Smooth muscle cell (in vitro differentiated cells): Measurements from ENCODE around the gene PEX7. TPM values are rescaled to one million over a fixed set of nuclear protein-coding genes. Genes with fewer than 3 reads are reported as not detected.

Source experiments
- DNase-seq: peaks from one replicate; lab custom pipeline; 2025; ENCODE audit not compliant: unreplicated experiment; lab: John Stamatoyannopoulos, UW
- H2AFZ ChIP-seq: fragments of 200-600 bp; sonication (generic); 2 replicates; pipeline ENCODE4 v1.6.0; 2016; ENCODE audit warnings: antibody characterized with exemption, low read depth, mild to moderate bottlenecking
- H3F3A ChIP-seq: fragments of 200-600 bp; sonication (generic); 2 replicates; pipeline ENCODE4 v1.6.0; 2017; ENCODE audit warnings: antibody characterized with exemption, low read depth
- H3K27ac ChIP-seq: fragments of 200-600 bp; sonication (generic); 2 replicates; pipeline ENCODE4 v1.5.1; 2016; ENCODE audit warnings: low read depth, mild to moderate bottlenecking
- H3K27me3 ChIP-seq: fragments of 200-600 bp; sonication (generic); 2 replicates; pipeline ENCODE4 v1.6.1; 2016; ENCODE audit warnings: low read depth, mild to moderate bottlenecking
- H3K36me3 ChIP-seq: fragments of 200-600 bp; sonication (generic); 2 replicates; pipeline ENCODE4 v1.5.1; 2016; ENCODE audit warnings: low read depth
- H3K4me1 ChIP-seq: fragments of 200-600 bp; sonication (generic); 2 replicates; pipeline ENCODE4 v1.5.1; 2016; ENCODE audit warnings: low read depth
- H3K4me2 ChIP-seq: fragments of 200-600 bp; sonication (generic); 2 replicates; pipeline ENCODE4 v1.6.0; 2016; ENCODE audit warnings: mild to moderate bottlenecking
- H3K4me3 ChIP-seq: fragments of 200-600 bp; sonication (generic); 2 replicates; pipeline ENCODE4 v1.5.1; 2016; ENCODE audit warnings: mild to moderate bottlenecking
- H3K79me2 ChIP-seq: fragments of 200-600 bp; sonication (generic); 2 replicates; pipeline ENCODE4 v1.6.0; 2016; ENCODE audit warnings: low read depth, mild to moderate bottlenecking
- H3K9ac ChIP-seq: fragments of 200-600 bp; sonication (generic); 2 replicates; pipeline ENCODE4 v1.6.0; 2016; ENCODE audit warnings: low read depth
- H3K9me3 ChIP-seq: fragments of 200-600 bp; sonication (generic); replicated peaks from 2 replicates; pipeline ENCODE4 v1.5.1; 2016; ENCODE audit warnings: low read depth
- H4K20me1 ChIP-seq: fragments of 200-600 bp; sonication (generic); 2 replicates; pipeline ENCODE4 v1.6.0; 2016; ENCODE audit warnings: low read depth
- WGBS: methylation state at CpG from one replicate; pipeline ENCODE4 v1.1.7; 2016; ENCODE audit warnings: low lambda C conversion rate; 5-methylcytosine and 5-hydroxymethylcytosine counted together
- polyA plus RNA-seq: library from polyadenylated mRNA; unstranded; fragments of >200 nt; fragmentation: Nextera tagmentation; extraction: Ambion mirVana; gene quantifications from 2 replicates; pipeline ENCODE4 v1.2.1, GENCODE V29; 2016
- total RNA-seq: library from RNA; depleted of rRNA; stranded (reverse); fragments of >200 nt; gene quantifications from 2 replicates; pipeline ENCODE4 v1.2.3, GENCODE V29; 2014
- TF ChIP-seq, protein P1 (sequence below): fragments of 200-600 bp; sonication (generic); IDR thresholded peaks from 2 replicates; pipeline ENCODE4 v1.5.1; 2017; ENCODE audit warnings: borderline replicate concordance, mild to moderate bottlenecking, antibody characterized with exemption; ENCODE audit not compliant: insufficient read depth, poor library complexity, severe bottlenecking

Gene PEX7
- total and polyA plus RNA-seq, 2 experiments from 2014 or later, result 10.3 to 14.4 TPM

DNA sequence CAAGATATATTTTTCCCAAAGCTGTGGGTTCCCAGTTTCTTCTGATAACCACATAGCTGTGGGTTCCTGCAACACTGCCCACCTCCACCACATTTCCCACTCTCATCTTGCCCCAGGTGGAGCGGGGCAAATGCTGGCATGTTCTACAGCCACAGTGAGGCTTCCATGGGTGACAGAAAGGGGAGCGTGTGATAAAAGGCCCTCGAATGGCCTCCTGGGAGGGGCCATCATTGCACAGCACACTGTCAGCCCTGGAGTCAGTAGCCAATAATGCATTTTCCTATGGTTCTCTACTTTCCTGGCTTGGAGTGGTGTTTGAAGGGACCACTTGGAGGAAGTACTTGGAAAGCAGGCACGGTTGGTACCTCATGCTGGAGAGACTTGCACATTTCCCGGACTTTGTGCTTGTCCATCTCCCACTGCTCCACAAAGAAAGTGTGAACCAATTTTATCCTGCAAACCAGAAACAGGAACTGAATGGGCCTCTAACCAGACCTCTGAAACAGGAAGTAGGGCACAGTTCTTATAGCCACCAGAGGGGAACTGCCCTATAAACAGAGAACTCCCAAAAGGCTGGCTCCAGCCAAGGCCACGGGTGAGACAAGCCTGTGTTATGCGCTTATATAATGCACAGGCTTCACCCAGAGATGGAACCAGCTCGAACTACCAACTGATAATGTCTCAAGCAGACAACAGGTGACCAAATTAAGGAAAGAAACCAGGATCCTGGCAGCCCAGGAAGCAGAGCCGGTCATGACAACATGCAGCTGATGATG lies 38.7 kb upstream of the PEX7 start:
- WGBS, result 93% methylated on average over 9 of the region's 9 CpGs
- no peaks in the 10 kb centered on the region for H3K9me3 ChIP-seq
- no peak overlapping the region for H2AFZ ChIP-seq
- H3K27ac ChIP-seq, result no peak overlapping the region
- H3K4me3 ChIP-seq, result no peak overlapping the region
- no peak overlapping the region for H3K4me2 ChIP-seq
- H3K36me3 ChIP-seq, result no peaks in the 10 kb centered on the region
- no peaks in the 10 kb centered on the region for H3K27me3 ChIP-seq
- H3F3A ChIP-seq, result no peaks in the 10 kb centered on the region
- no peaks in the 10 kb centered on the region for H3K4me1 ChIP-seq
- TF ChIP-seq, protein P1, sequence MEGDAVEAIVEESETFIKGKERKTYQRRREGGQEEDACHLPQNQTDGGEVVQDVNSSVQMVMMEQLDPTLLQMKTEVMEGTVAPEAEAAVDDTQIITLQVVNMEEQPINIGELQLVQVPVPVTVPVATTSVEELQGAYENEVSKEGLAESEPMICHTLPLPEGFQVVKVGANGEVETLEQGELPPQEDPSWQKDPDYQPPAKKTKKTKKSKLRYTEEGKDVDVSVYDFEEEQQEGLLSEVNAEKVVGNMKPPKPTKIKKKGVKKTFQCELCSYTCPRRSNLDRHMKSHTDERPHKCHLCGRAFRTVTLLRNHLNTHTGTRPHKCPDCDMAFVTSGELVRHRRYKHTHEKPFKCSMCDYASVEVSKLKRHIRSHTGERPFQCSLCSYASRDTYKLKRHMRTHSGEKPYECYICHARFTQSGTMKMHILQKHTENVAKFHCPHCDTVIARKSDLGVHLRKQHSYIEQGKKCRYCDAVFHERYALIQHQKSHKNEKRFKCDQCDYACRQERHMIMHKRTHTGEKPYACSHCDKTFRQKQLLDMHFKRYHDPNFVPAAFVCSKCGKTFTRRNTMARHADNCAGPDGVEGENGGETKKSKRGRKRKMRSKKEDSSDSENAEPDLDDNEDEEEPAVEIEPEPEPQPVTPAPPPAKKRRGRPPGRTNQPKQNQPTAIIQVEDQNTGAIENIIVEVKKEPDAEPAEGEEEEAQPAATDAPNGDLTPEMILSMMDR, result no peak
- no peak overlapping the region for H3K9ac ChIP-seq
- H4K20me1 ChIP-seq, result no peaks in the 10 kb centered on the region
- no peak for DNase-seq
- no peaks in the 10 kb centered on the region for H3K79me2 ChIP-seq

DNA sequence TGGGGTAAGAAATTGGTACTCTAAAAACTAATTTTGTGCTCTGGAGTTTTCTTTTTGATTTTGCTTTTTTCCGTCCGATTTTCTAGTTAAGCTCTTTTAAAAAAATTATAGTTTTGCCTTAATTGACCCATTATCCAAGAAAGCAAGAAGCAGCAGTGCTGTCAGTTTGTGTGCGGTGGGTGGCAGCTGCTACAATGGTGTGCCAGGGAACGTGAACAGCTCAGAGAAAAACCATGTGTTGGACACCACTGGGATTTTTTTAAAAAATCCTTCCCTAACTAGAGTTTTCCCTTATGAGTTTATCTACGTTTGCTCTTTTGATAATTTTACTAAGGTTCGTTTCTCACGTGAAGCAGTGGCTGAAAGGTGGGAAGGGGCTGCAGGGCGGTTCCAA lies 38.1 kb upstream of the PEX7 start:
- Histone ChIP-seq H3K27ac (no peak overlapping the region), H3K4me1 (no peaks in the 10 kb centered on the region), H3K36me3 (no peaks in the 10 kb centered on the region), H4K20me1 (no peaks in the 10 kb centered on the region), H3K4me2 (no peak overlapping the region), H3K27me3 (no peaks in the 10 kb centered on the region), H2AFZ (no peak overlapping the region), H3K4me3 (no peak overlapping the region), H3F3A (no peaks in the 10 kb centered on the region), H3K79me2 (no peaks in the 10 kb centered on the region), H3K9me3 (no peaks in the 10 kb centered on the region), H3K9ac (no peak overlapping the region)
- DNase-seq, result no peak
- TF ChIP-seq, protein P1, result no peak
- WGBS, result 93% methylated on average over 8 of the region's 8 CpGs

DNA sequence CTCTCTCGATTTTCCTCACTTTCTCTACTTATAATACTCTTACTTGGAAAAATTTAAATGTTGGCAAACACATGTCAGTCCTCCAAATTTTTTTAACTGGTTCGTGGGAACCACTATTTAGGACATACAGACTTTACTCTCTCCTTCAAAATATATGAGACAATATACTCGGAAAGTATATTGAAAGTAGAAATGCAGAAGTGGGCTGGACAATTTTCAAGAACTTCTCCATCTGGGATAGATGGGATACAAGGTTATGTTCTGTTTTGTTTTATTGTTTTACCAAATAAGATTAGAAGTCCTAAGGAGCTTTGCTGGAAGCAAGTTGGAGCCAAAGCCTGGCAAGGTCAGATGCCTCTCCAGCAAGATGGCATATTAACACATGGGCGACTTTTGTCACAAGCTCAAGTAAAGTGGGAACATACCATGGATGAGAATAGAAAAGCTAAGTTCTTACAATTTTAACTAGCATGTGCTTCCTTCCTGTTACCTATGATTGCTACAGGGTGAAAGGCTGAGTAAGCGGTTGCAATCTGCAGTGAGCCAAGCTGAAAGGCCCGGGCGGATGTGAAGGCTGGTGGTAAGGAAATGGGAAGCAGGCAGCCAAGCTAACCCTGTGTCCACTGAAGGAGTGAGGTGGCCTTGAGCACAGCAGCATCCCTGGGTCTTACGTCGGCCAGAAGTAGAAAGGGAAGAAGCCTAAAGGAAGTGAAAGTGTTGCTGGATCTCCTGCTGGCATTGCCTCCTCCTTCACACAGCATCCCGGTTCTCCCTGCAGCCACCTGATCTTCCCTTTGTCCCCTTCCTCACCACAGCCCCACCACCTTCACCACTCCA lies 37.3 kb upstream of the PEX7 start:
- 88% methylated on average over 10 of the region's 10 CpGs for WGBS
- Histone ChIP-seq H3K79me2 (no peaks in the 10 kb centered on the region), H3K27me3 (peaks cover 5% of the 10 kb centered on the region), H3K9ac (no peak overlapping the region), H3K4me3 (no peak overlapping the region), H4K20me1 (no peaks in the 10 kb centered on the region), H3K4me1 (no peaks in the 10 kb centered on the region), H3K4me2 (no peak overlapping the region), H3K36me3 (no peaks in the 10 kb centered on the region), H2AFZ (no peak overlapping the region), H3F3A (no peaks in the 10 kb centered on the region), H3K9me3 (no peaks in the 10 kb centered on the region), H3K27ac (no peak overlapping the region)
- TF ChIP-seq, protein P1, result no peak
- DNase-seq, result no peak
